K562 (cell line): ENCODE data around the gene PTPRG. TPM values are rescaled to one million over a fixed set of nuclear protein-coding genes. Genes with fewer than 3 reads are reported as not detected.

Experiments
- ATAC-seq: fragments of 200-7000 bp; cut with Tn5 transposase; 3 replicates; pipeline ENCODE4 v1.9.1; 2020; ENCODE audit warnings: moderate library complexity
- BruUV-seq: library from RNA; stranded (reverse); fragments of 400-500 nt; replicated peaks from 2 replicates; lab custom pipeline; 2021; lab: Mats Ljungman, UMichigan
- CTCF ChIA-PET: fragments of 300-600 bp; formaldehyde crosslinking; extraction: SDS; loops from one replicate; lab custom pipeline; 2021; ENCODE audit warnings: low intra/inter-chr PET ratio; lab: Yijun Ruan, JAX
- POLR2A ChIA-PET: fragments of 300-600, 350-650 bp; sonication (Branson Sonifier 250); formaldehyde crosslinking; extraction: SDS; loops from one replicate; lab custom pipeline; 2021; ENCODE audit warnings: antibody characterized with exemption, inconsistent platforms; lab: Yijun Ruan, JAX
- DNase-seq, 4 experiments: peaks; one replicate each; pipeline versions ENCODE4 v3.0.0 to v3.0.0-alpha.2; 2011 to 2018; ENCODE audit warnings: low spot score in 3 of 4, mixed read lengths in 3 of 4; ENCODE audit errors: extremely low read depth in 1 of 4
- FAIRE-seq: peaks from 2 replicates; lab custom pipeline; 2011; peaks lifted over from hg19 to GRCh38; lab: Jason Lieb, UNC
- H2AFZ ChIP-seq: 2 replicates; pipeline ENCODE4 v1.6.0; 2011; ENCODE audit warnings: low read depth, low read length, control low read depth, inconsistent platforms
- H3K27ac ChIP-seq: fragments of 200-600 bp; 3 replicates; pipeline ENCODE4 v1.8.0; 2011; ENCODE audit warnings: low read depth, mild to moderate bottlenecking, control low read depth, inconsistent platforms, low read length, moderate library complexity, mixed read lengths; ENCODE audit errors: extremely low read depth
- H3K27me3 ChIP-seq, 2 experiments: fragments of 300-600 bp in 1 of 2; 2 replicates in 1 of 2; 3 replicates in 1 of 2; pipeline versions ENCODE4 v1.6.0 to v1.8.0; 2011; ENCODE audit warnings: inconsistent platforms in 2 of 2, low read length in 2 of 2, mild to moderate bottlenecking in 1 of 2, mixed read lengths in 1 of 2, moderate library complexity in 1 of 2; ENCODE audit not compliant: control insufficient read depth in 2 of 2, insufficient read depth in 2 of 2
- H3K36me3 ChIP-seq: fragments of 300-600 bp; 3 replicates; pipeline ENCODE4 v1.8.0; 2011; ENCODE audit warnings: mild to moderate bottlenecking, low read length, inconsistent platforms; ENCODE audit not compliant: control insufficient read depth, insufficient read depth
- H3K4me1 ChIP-seq, 2 experiments: fragments of 200-600 bp in 1 of 2; replicated peaks in 1 of 2; 2 replicates in 1 of 2; 3 replicates in 1 of 2; pipeline versions ENCODE4 v1.5.1 to v1.8.0; 2011; ENCODE audit warnings: inconsistent platforms in 2 of 2, low read length in 2 of 2, mild to moderate bottlenecking in 1 of 2, mixed read lengths in 1 of 2, moderate library complexity in 1 of 2; ENCODE audit not compliant: control insufficient read depth in 2 of 2, insufficient read depth in 2 of 2
- H3K4me2 ChIP-seq: 2 replicates; pipeline ENCODE4 v1.6.1; 2011; ENCODE audit warnings: low read length, control low read depth, inconsistent platforms, mixed read lengths; ENCODE audit not compliant: insufficient read depth
- H3K4me3 ChIP-seq: fragments of 200-600 bp; sonication (generic), shearing (Covaris generic); 2 replicates; pipeline ENCODE4 v1.5.1; 2016; ENCODE audit warnings: control low read depth, inconsistent platforms
- H3K79me2 ChIP-seq: fragments of 200-600 bp; 3 replicates; pipeline ENCODE4 v1.8.0; 2011; ENCODE audit warnings: low read length, inconsistent platforms; ENCODE audit not compliant: control insufficient read depth, insufficient read depth
- H3K9ac ChIP-seq, 2 experiments: 2 replicates each; pipeline versions ENCODE4 v1.6.0 to v1.6.1; 2011; ENCODE audit warnings: low read depth in 2 of 2, low read length in 2 of 2, control low read depth in 1 of 2, inconsistent platforms in 1 of 2, mild to moderate bottlenecking in 1 of 2, mixed read lengths in 1 of 2; ENCODE audit not compliant: insufficient read depth in 1 of 2
- H3K9me1 ChIP-seq: one replicate; pipeline ENCODE4 v1.6.0; 2011; ENCODE audit warnings: inconsistent platforms, mild to moderate bottlenecking, low read length, moderate library complexity; ENCODE audit not compliant: control insufficient read depth, insufficient read depth
- H3K9me3 ChIP-seq: replicated peaks from 2 replicates; pipeline ENCODE4 v1.5.1; 2011; ENCODE audit warnings: low read depth, low read length, inconsistent platforms; ENCODE audit not compliant: control insufficient read depth, insufficient read depth
- H4K20me1 ChIP-seq: replicated peaks from 2 replicates; pipeline ENCODE4 v1.6.1; 2011; ENCODE audit warnings: low read length, inconsistent platforms, mixed read lengths; ENCODE audit not compliant: control insufficient read depth, insufficient read depth
- CBFA2T2 ChIP-seq: fragments of 450-650 bp; conservative IDR thresholded peaks from 2 replicates; pipeline ENCODE4 v1.6.1; 2017; ENCODE audit warnings: mild to moderate bottlenecking
- EWSR1 ChIP-seq: fragments of 450-650 bp; IDR thresholded peaks from 2 replicates; pipeline ENCODE4 v1.6.1; 2018; ENCODE audit warnings: borderline replicate concordance, mild to moderate bottlenecking, low read depth, moderate library complexity; ENCODE audit not compliant: partially characterized antibody
- FOXP1 ChIP-seq: sonication (generic); formaldehyde crosslinking; IDR thresholded peaks from 2 replicates; pipeline ENCODE4 v1.8.0; 2022; ENCODE audit warnings: mild to moderate bottlenecking, missing genetic modification reagents
- GATA2 ChIP-seq: sonication (generic); formaldehyde crosslinking; IDR thresholded peaks from 2 replicates; pipeline ENCODE4 v1.4.0; 2020; ENCODE audit warnings: mild to moderate bottlenecking, missing genetic modification reagents
- HDAC3 ChIP-seq: fragments of 450-650 bp; IDR thresholded peaks from 2 replicates; pipeline ENCODE4 v1.6.1; 2018; ENCODE audit warnings: borderline replicate concordance, mild to moderate bottlenecking, moderate library complexity; ENCODE audit not compliant: partially characterized antibody
- LEF1 ChIP-seq: fragments of 450-650 bp; IDR thresholded peaks from 2 replicates; pipeline ENCODE4 v1.6.1; 2016; ENCODE audit warnings: mild to moderate bottlenecking
- PRMT5 ChIP-seq: sonication (generic); formaldehyde crosslinking; IDR thresholded peaks from 2 replicates; pipeline ENCODE4 v1.5.0; 2020; ENCODE audit warnings: missing genetic modification reagents
- SNRNP70 ChIP-seq: fragments of 200-400 bp; formaldehyde crosslinking; optimal IDR thresholded peaks from 2 replicates; pipeline ENCODE3; 2017; ENCODE audit warnings: low read depth, low read length
- TOE1 ChIP-seq, 2 experiments: fragments of 450-650 bp in 1 of 2; sonication (generic) in 1 of 2; formaldehyde crosslinking in 1 of 2; IDR thresholded peaks; 2 replicates each; pipeline versions ENCODE4 v1.7.1 to v1.8.0; 2016 to 2022; ENCODE audit warnings: borderline replicate concordance in 2 of 2, mild to moderate bottlenecking in 2 of 2, antibody characterized with exemption in 1 of 2, inconsistent platforms in 1 of 2, low read depth in 1 of 2, missing genetic modification reagents in 1 of 2, moderate library complexity in 1 of 2
- ZNF408 ChIP-seq: fragments of 250-450 bp; sonication (Bioruptor Pico); IDR thresholded peaks from 2 replicates; pipeline ENCODE4 v1.4.0; 2020; ENCODE audit warnings: low read depth, mild to moderate bottlenecking, moderate library complexity
- ZNF41 ChIP-seq: fragments of 250-450 bp; sonication (Bioruptor Pico); conservative IDR thresholded peaks from 2 replicates; pipeline ENCODE4 v1.4.0; 2020; ENCODE audit warnings: mild to moderate bottlenecking
- ZNF830 ChIP-seq: fragments of 250-450 bp; sonication (Bioruptor Pico); IDR thresholded peaks from 2 replicates; pipeline ENCODE4 v1.5.0; 2021; ENCODE audit warnings: mild to moderate bottlenecking
- WGBS: fragments of 100-300 bp; shearing (Covaris generic); methylation state at CpG from one replicate; pipeline ENCODE4 v1.1.6; 2016; ENCODE audit warnings: low coverage, mixed read lengths; ENCODE audit not compliant: insufficient coverage; ENCODE audit errors: missing lambda C conversion rate; 5-methylcytosine and 5-hydroxymethylcytosine counted together
- in situ Hi-C: fragments of 300-500 bp; cut with MboI; formaldehyde crosslinking; loops from 4 replicates; pipeline ENCODE4 v1.15.0; 2018; ENCODE audit warnings: inconsistent platforms, mixed read lengths
- intact Hi-C: fragments of 100-400 bp; cut with micrococcal nuclease; formaldehyde crosslinking; loops from 2 replicates; pipeline ENCODE4 v1.14.2; 2022
- polyA plus RNA-seq, 8 experiments: library from polyadenylated mRNA; depleted of rRNA in 4 of 8; stranded (reverse) in 5 of 8; unstranded in 3 of 8; fragments of >200 nt; fragmentation: Nextera tagmentation in 2 of 8; fragmentation: Illumina TruSeq in 1 of 8; extraction: Ambion mirVana in 2 of 8; extraction: Trizol in 1 of 8; gene quantifications; 2 replicates each; pipeline versions ENCODE4 v1.2.1 to v1.2.3, GENCODE V29; 2011 to 2014; ENCODE audit warnings: inconsistent platforms in 1 of 8, missing spikeins in 1 of 8
- total RNA-seq, 7 experiments: library from RNA; depleted of rRNA in 6 of 7; stranded (reverse); fragments of >200 nt in 6 of 7; fragmentation: Illumina TruSeq in 2 of 7; extraction: Trizol in 2 of 7; gene quantifications; 2 replicates each; pipeline versions ENCODE4 v1.2.1 to v1.2.3, GENCODE V29; 2011 to 2021; ENCODE audit warnings: low replicate concordance in 1 of 7
- TF ChIP-seq, protein P1 (sequence below): fragments of 250-450 bp; sonication (Bioruptor Pico); IDR thresholded peaks from 2 replicates; pipeline ENCODE4 v1.5.0; 2020; ENCODE audit warnings: mild to moderate bottlenecking
- TF ChIP-seq, protein P2 (sequence below): sonication (generic); formaldehyde crosslinking; IDR thresholded peaks from 2 replicates; pipeline ENCODE4 v1.8.0; 2023; ENCODE audit warnings: missing genetic modification reagents, mild to moderate bottlenecking, borderline replicate concordance
- TF ChIP-seq, protein P3 (sequence below): fragments of 450-650 bp; IDR thresholded peaks from 2 replicates; pipeline ENCODE4 v1.6.1; 2016

Gene PTPRG
- total and polyA plus RNA-seq, 9 of the 15 experiments (the other 6 are each of a cell fraction or from before 2014, with no cell fraction given), result 0.16 TPM; not detected in 8

DNA sequence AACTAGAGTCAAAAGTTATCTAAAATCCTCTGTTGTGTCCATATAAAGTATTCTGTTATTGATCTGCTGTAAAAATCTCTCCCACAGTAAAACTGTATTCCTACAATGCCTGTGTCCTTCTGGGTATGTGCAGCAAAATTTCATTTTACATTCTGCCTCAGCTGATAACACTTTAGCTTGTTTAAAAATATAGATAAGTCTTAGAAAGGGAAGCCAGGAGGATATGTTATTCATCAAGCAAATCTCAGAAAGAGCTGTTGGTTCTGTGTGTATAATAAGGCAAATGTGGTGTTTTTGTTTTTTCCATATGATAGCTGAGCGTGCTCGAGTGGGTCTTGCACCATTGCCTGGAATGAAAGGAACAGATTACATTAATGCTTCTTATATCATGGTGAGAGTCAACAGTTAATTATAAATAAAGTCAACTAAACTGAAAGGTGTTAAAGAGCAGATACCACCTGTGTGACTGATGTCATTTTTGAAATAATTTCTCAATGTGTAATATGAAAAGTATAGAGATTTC lies 715.3 kb downstream of the PTPRG start:
- POLR2A ChIA-PET, result no interaction called here
- CTCF ChIA-PET, result no interaction called here
- Histone ChIP-seq H2AFZ (no peak overlapping the region), H3K36me3 (no peaks in the 10 kb centered on the region), H3K27me3 (no peaks in the 10 kb centered on the region), H3K4me2 (no peak overlapping the region), H3K27ac (no peak overlapping the region), H4K20me1 (no peaks in the 10 kb centered on the region), H3K4me3 (no peak overlapping the region), H3K79me2 (no peaks in the 10 kb centered on the region), H3K9me3 (no peaks in the 10 kb centered on the region), H3K9me1 (no peaks in the 10 kb centered on the region), H3K9ac (no peak overlapping the region), H3K4me1 (no peaks in the 10 kb centered on the region)
- FAIRE-seq, result no peak
- 0% methylated on average over 2 of the region's 2 CpGs for WGBS
- no TSS peak for BruUV-seq
- intact Hi-C loops, result no loop called here
- TF ChIP-seq, protein P1, sequence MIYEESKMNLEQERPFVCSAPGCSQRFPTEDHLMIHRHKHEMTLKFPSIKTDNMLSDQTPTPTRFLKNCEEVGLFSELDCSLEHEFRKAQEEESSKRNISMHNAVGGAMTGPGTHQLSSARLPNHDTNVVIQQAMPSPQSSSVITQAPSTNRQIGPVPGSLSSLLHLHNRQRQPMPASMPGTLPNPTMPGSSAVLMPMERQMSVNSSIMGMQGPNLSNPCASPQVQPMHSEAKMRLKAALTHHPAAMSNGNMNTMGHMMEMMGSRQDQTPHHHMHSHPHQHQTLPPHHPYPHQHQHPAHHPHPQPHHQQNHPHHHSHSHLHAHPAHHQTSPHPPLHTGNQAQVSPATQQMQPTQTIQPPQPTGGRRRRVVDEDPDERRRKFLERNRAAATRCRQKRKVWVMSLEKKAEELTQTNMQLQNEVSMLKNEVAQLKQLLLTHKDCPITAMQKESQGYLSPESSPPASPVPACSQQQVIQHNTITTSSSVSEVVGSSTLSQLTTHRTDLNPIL, result no peak
- TF ChIP-seq GATA2 (no peak), LEF1 (no peak), ZNF408 (CRISPR knock-in tag) (no peak), ZNF41 (no peak), FOXP1 (CRISPR knock-in tag) (no peak), SNRNP70 (no peak), TOE1 (IDR thresholded peaks at IDR 0.05; ENCODE audit: borderline replicate concordance) (no peak), TOE1 (CRISPR knock-in tag; IDR thresholded peaks at IDR 0.05; ENCODE audit: borderline replicate concordance, low read depth) (no peak), PRMT5 (CRISPR knock-in tag) (no peak), EWSR1 (no peak), CBFA2T2 (no peak), ZNF830 (CRISPR knock-in tag) (no peak), HDAC3 (no peak)
- TF ChIP-seq, protein P2, sequence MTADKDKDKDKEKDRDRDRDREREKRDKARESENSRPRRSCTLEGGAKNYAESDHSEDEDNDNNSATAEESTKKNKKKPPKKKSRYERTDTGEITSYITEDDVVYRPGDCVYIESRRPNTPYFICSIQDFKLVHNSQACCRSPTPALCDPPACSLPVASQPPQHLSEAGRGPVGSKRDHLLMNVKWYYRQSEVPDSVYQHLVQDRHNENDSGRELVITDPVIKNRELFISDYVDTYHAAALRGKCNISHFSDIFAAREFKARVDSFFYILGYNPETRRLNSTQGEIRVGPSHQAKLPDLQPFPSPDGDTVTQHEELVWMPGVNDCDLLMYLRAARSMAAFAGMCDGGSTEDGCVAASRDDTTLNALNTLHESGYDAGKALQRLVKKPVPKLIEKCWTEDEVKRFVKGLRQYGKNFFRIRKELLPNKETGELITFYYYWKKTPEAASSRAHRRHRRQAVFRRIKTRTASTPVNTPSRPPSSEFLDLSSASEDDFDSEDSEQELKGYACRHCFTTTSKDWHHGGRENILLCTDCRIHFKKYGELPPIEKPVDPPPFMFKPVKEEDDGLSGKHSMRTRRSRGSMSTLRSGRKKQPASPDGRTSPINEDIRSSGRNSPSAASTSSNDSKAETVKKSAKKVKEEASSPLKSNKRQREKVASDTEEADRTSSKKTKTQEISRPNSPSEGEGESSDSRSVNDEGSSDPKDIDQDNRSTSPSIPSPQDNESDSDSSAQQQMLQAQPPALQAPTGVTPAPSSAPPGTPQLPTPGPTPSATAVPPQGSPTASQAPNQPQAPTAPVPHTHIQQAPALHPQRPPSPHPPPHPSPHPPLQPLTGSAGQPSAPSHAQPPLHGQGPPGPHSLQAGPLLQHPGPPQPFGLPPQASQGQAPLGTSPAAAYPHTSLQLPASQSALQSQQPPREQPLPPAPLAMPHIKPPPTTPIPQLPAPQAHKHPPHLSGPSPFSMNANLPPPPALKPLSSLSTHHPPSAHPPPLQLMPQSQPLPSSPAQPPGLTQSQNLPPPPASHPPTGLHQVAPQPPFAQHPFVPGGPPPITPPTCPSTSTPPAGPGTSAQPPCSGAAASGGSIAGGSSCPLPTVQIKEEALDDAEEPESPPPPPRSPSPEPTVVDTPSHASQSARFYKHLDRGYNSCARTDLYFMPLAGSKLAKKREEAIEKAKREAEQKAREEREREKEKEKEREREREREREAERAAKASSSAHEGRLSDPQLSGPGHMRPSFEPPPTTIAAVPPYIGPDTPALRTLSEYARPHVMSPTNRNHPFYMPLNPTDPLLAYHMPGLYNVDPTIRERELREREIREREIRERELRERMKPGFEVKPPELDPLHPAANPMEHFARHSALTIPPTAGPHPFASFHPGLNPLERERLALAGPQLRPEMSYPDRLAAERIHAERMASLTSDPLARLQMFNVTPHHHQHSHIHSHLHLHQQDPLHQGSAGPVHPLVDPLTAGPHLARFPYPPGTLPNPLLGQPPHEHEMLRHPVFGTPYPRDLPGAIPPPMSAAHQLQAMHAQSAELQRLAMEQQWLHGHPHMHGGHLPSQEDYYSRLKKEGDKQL, result no peak
- TF ChIP-seq, protein P3, sequence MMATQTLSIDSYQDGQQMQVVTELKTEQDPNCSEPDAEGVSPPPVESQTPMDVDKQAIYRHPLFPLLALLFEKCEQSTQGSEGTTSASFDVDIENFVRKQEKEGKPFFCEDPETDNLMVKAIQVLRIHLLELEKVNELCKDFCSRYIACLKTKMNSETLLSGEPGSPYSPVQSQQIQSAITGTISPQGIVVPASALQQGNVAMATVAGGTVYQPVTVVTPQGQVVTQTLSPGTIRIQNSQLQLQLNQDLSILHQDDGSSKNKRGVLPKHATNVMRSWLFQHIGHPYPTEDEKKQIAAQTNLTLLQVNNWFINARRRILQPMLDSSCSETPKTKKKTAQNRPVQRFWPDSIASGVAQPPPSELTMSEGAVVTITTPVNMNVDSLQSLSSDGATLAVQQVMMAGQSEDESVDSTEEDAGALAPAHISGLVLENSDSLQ, result no peak
- in situ Hi-C loops, result no loop called here
- no peak for ATAC-seq
- DNase-seq, result no peak
